GM19023 (cell line): ENCODE measurements around the gene CRHR1.
"Not testable (repeated sequence)": the region's sequence is repeated elsewhere in the genome, so short reads cannot be mapped to it uniquely, and the experiment has no call there.

Experiments
- ATAC-seq: cut with Tn5 transposase; IDR thresholded peaks from one replicate; pipeline ENCODE4 v1.9.1; 2021; ENCODE audit warnings: mild to moderate bottlenecking, moderate library complexity; ENCODE audit not compliant: unreplicated experiment

The CRHR1 gene

GRCh38 chr17:45857977-45858708, 74.0 kb downstream of the CRHR1 start:
- ATAC-seq, result no peak

- ATAC-seq, result no peak
Observed at GRCh38 chr17:45861165-45861564, 77.0 kb downstream of the CRHR1 start.

GRCh38 chr17:45862127-45862526, 78.0 kb downstream of the CRHR1 start:
- not testable (repeated sequence) for ATAC-seq

DNA sequence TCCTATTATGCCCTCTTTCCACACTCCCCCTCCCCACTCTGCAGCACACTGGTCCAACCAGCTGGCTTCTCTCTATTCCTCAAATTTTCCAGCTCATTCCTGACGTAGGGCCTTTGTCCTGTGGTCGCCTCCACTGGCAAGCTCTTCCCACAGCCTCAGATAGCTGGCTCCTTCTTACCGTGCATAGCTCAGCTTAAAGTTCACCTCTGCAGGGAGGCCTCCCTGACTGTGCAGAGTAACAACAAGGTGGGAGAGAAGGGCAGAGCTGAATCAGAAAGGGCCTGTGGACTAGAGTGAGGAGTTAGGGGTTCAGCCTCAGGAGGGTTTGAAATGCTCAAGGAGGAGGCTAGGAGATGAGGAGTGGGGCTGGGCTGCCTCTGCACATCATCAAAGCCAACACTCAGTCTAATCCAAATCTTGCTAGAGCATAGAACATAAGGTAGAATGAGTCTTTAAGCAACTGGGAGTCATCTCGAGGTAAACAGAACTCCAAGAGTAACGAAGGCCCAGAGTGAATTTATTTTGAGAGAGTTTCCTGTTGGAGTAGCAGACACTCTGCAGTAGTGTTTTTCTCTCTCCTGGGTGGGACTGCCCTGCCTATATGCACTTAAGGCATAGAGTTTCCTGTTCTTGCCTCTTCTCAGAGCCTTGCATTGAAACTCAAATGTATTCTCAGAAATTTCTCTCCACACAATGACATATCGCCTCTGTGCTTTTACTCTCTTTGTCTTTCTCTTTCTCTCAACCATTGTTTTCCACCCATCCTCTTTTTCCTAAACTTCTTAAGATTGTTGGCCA, 79.9 kb downstream of the CRHR1 start:
- ATAC-seq, result no peak

DNA sequence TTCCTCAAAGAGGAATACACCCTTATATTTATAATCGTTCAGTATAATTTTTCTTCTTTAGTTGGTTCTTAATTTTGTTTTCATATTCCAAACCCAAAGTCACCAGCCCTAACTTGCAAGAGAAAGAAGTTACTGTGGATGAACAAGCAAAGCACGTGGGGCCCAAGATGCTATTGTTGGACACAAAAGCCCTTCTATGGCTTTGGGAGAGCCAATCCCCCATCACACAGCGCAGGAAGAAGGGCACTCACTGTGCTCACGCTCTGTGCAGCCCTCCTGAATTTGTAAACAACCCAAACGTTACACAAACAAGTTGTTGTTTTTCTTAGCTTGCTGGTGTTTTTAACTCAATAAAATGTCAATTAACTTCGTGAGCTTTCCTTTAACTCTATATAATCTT, 83.1 kb downstream of the CRHR1 start:
- ATAC-seq, result no peak

DNA sequence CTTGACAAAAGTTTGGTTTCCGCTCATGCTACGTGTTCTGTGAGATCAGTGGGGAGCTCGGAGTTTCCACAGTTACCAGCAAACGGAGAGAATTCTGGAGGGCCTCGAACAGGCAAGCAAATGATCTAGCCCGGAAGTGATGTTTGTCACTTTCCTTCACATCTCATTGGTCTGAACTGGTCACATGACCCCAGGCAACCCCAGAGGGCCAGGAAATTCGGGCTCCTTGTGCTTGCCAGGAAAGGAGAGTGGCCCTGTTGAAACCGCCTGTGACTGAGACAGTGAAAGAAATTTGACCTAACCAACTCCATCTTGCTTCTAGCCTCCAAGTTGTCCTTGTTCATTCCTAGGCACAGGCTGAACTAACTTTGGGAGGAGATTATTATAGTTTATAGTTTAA, 83.6 kb downstream of the CRHR1 start:
- no peak for ATAC-seq

- no peak for ATAC-seq
Observed at GRCh38 chr17:45868276-45868675, 84.2 kb downstream of the CRHR1 start.

DNA sequence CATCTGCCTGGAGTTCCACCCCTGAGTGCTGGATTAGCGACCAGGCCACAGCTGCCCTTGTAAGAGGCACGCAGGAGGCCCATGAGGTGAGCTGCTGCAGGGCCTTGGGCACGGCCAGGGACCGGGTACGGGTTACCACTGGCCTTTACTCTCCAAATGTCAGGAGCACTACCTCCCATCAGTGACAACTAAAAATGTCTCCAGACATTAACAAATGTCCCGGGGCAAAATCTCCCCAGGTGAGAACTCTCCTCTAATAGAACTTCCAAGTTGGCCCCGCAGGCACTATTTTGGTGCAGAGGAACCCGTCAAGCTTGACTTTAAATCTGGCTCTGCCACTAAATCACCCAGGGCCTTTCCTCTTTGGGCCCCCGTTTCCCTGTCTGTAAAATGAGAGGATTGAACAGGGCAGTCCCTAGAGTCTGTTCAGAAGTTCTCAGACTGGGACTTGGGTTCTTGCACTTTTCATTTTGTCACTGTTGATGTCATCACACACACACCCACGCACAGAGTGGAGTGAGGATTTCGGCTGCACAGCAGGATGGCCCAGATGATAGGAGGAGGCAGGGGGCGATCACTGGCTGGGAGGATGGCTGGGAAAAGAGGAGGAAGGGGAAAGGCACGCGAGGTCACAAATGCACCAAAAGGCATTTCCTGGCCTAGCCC, 85.7 kb downstream of the CRHR1 start:
- ATAC-seq, result no peak

GRCh38 chr17:45870342-45870974, 86.3 kb downstream of the CRHR1 start:
- ATAC-seq, result no peak

DNA sequence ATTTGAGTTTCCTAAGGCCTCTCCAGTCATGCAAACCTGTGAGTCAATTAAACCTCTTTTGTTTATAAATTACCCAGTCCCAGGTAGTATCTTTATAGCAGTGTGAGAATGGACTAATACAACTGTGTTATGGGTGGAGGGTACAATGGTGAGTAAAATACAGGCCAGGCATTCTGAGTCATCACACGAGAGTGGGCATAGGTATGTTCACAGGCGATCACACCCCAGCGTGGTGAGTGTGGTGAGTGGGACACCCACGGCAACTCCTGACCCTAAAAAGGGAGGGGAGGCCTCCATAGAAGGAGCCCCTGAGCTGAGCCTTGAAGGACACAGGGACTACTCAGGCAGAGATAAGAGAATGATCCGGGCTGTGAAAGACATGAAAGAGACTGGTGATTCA, 87.6 kb downstream of the CRHR1 start:
- no peak for ATAC-seq

DNA sequence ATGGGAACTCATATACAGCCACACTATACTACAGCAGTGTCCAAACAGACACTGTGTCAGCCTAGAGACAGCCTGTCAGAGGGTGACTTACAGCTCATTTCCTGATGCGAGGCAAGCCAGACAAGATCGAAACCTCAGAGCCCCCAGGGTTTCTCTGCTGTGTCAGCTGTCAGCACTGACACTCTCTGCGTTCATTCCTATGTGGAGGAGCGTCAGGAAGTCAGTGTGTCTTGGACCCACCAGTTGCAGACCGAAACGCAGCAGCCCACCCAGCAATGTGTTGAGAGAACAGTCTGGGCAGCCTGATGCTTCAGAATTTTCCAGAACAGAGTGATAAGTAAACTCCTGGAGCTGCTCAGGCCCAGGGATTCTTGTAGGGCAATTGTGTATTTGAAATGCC, 89.6 kb downstream of the CRHR1 start:
- ATAC-seq, result no peak

DNA sequence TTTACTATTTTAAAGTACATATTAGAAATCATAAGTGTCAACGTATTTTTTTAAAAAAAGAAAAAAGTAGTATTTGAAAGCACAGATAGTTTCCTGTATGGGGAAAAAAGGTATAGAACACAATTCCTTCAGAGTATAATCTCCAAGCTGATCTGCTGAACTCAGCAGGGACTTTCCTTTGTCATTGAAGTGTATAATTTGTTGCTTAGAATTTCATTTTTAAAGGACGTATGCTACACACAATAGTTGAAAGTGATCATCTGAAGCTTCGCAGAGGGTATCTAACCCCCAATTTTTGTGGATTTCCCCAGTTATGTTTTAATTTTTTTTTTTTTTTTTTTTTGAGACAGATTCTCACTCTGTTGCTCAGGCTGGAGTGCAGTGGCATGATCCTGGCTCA, 90.0 kb downstream of the CRHR1 start:
- no peak for ATAC-seq

- ATAC-seq, result no peak
Observed at GRCh38 chr17:45876539-45876938, 92.4 kb downstream of the CRHR1 start.

DNA sequence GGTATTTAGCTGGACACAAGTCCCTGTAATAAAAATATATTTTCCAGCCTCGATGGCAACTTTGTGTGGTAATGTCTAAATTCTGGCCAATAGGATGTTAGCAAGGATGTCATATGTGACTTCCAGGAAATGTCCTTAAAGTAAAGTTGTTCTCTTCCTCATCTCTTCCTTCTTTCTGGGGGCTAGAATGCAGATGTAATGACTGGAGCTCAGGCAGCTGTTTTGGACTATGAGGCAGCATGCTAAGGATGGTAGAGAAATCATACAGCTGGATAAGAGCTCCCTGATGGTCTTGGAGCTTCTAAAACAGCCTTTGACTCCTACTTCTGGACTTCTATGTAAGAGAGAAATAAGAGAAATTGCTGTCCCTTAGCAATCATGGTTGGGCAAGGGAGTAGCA, 93.3 kb downstream of the CRHR1 start:
- no peak for ATAC-seq

- ATAC-seq, result no peak
Observed at GRCh38 chr17:45883063-45883462, 98.9 kb downstream of the CRHR1 start.
